HG03066 (cell line): Measurements from ENCODE around the gene FRMD6.

Experiments used
- ATAC-seq: cut with Tn5 transposase; IDR thresholded peaks from one replicate; pipeline ENCODE4 v1.9.1; 2021; ENCODE audit warnings: low read depth; ENCODE audit not compliant: unreplicated experiment

The FRMD6 gene

DNA sequence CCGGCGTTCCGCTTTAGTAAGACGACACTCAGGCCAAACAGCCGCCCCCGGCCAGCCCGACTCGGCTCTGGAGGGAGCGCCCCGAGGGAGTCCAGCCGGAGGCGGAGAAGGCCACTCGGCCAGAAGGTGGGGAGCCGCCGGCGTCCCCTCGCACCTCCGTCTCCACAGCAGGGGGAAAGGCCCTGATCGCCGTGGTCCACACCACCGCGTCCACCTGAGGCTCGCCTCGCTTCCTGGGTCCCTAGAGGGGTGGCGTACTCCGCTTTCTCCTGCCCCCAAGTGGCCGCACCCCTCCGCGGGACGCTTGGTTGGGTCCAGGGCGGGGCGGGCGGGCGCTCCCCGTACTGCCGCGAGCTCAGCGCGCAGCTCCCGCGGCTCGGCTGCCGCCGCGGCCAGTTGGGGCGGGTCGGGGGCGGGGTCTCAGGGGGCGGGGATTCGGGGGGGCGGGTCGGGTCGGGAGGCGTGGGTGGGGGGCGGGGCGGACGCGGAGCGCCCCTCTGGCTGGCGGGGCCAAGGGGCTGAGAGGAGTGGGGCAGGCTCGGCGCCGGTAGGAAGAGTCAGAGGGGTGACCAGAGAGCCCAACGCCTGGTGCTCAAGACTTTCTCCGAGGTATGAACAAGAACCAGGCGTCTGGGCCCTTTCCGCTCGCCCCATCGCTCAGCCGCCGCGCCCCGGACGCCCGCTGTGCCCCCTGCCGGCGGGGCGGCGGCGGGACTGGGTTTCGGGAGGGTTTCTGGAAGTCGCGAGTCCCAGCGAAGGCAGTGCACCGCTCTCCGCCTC lies at the start of gene FRMD6:
Gene FRMD6 (plus strand): TSS at position 523 of the 780 bp plus-strand sequence. CDS start 37,927 bp downstream, outside the sequence.
- ATAC-seq = peak; percentile 72

DNA sequence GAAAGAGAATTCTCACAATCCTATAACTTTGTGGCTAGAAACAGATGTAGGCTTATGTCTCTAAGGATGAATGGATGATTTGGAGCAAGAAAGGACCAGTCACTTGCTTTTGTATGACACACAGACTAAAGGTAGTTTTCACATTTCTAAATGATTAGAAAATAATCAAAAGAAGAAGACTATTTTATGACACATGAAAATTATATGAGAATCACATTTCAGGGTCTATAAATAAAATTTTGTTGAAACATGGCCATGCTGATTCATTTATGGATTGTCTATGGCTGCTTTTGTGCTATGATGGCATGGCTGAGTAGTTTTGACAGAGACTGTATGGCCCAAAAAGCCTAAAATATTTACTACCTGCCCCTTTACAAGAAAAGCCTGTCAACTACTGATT lies 49.4 kb upstream of the FRMD6 start:
- no peak for ATAC-seq

DNA sequence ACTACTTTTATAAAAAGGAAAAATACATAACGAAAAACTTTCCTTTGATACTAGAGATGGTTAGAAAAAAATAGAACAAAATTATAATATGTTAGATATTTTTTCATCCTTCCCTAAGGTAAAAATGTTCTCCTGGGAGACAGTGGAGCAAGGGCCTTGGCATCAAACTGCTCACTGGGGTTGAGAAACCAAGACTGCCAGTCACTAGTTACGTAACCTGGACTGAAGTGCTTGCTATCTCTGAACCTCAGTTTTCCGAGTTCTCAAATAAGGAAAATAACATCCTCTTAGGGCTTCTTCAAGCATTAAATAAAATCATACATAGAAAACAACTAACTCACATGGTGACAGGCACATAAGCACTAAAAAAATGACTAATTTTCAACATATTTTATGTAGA lies 48.2 kb upstream of the FRMD6 start:
- ATAC-seq = no peak

DNA sequence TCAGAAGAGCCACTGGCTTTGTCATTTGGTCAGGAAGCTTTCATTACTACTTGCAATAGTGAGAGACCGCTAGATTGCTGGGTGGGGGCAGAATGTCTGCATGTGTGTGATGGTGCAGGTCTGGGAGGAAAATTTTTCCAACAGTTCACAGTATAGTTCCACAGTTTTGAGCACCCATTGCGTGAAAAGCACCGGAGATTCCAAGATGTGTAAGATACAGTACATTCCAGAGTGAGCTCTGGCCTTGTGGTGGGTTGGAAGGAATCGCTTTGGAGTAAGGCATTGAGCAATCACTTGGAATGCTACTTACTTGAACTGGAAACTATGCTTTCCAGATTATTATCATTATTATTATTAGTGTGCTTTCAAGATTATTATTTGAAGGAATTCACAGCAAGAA lies 47.6 kb upstream of the FRMD6 start:
- no peak for ATAC-seq

DNA sequence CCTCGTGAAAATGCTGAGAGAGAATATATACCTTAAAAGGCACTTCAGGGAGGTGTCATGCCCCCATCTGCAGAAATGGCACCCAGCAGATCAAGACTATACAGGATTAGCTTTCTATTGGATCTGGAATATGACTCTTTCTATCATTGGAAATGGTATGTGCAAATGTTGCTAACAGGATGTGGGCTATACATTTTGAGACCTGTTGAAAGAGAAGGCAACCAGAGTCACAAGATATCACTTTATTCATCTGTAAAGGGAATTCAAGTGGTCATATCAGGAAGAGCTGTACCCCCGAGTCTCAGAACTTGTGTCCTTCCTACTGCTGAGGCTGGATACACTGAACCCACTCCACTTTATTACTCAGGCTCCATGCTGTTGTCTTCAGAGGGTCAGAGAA lies 46.1 kb upstream of the FRMD6 start:
- no peak for ATAC-seq

DNA sequence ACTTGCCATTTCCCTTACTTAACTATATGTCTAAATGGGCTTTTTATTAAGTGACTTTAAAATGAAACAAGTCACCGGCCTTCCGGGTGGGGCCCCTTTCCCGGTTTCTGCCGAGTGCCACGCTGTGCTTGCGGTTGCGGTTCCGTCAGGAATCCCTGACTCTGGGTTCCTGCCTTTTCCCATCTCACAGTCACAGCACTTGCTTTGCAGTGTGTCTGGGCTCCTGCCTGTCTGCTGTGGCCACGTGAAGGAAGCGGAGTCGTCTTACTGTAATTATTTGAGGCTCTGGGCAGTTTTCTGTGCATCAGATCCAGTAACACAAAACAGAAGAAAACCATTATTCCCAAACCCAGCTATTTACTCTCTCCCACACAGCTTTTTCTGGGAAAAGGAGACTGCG lies 44.0 kb upstream of the FRMD6 start:
- ATAC-seq = no peak

DNA sequence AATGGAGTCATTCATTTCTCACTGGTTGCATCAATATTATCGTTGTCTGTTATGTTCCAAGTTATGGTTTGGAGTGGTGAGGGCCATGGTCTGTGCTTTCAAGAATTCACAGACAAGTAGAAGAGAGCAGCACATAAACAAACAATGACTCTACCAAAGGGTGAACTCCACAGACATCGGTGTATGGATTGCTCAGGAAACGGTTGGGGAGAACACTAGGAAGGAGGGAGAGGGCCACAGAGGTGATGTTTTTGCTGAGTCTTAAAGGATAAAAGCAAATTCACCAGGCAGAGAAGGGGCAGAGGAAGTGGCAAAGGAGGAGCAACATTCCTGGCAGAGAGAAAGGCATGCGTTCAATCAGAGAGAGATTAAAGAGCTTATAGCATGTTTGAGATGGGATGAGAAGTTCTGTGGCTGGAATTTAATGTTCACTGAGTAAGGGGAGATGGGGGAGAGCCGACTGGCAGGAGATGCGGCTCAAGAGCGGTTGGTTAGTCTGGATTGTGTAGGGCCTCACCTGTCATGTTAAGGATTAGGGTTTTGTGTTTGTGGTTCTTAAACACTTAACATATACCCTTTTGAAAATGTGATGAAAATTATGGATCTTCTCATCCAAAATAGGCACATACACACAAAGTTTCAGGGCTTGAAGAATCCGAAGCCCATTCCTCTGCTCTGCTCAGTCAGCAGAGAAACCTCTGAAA lies 42.3 kb upstream of the FRMD6 start:
- ATAC-seq = no peak

DNA sequence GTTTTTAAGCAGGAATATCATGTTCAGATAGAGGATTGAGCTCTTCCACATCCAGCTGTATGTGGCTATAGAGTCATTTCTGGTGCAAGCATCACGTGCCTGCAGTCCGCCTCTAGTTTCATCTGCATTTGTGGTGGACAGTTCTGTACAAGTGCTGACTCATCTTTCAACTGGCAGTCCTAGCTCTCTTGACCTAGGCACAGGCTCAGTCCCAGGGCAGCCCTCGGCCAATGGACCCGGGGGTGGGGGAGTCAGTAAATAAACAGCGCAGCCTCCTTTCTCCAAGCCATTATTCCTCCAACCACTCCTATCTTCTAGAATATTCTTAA lies 41.8 kb upstream of the FRMD6 start:
- no peak for ATAC-seq

DNA sequence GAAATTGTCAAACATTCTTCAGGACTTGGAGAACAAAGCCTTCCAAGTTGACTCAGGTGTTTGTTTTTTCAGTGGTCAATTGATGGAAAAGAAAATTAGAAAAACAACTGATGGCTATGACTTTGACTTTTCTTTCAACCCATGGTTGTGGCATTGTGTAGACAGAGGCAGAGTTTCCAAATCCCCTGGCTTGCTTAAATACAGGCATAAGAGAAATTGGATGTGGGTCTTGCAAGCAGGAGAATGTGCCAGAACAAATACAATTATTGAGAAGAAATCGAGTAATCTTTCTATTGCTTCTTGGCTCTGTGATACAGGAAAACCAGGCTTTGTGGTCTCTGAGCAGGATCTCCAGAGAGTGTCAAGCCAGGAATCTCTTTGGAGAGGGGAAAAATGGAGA lies 40.9 kb upstream of the FRMD6 start:
- ATAC-seq = no peak

DNA sequence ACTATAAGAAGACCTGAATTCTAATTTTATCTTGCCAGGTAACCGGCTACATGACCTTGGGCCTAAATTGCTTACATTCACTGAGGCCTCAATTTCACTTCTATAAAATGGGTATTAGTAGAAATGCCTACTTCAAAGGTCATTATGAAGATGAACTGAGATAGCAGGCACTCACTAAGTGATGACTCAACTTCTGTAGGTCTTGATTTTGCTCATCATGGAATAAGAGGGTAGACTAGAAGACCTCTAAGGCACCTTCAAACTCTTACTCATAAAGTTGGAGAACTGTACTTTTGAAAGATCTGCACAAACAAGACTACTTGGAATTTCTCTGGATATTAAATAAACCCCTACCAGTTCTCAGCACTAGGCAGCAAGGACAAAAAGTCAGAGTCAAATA lies 39.3 kb upstream of the FRMD6 start:
- no peak for ATAC-seq

DNA sequence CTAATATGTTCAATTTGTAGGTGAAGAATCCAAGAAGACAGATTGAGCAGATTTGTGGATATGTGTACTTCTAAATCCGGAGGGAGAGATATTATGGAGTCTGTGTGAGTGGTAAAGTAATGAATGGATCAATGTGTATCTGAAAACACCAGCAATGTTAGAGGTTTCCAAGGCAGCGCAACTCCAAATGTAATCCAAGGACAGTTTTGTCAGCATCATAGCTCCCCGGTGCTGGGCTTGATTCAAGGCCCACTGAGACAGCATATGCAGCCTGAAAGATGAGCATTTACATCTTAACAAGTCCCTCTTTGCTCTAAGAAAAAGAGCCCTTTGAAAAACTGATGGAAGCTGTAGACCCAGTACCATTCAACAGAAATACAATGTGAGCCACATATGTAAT lies 38.3 kb upstream of the FRMD6 start:
- no peak for ATAC-seq

DNA sequence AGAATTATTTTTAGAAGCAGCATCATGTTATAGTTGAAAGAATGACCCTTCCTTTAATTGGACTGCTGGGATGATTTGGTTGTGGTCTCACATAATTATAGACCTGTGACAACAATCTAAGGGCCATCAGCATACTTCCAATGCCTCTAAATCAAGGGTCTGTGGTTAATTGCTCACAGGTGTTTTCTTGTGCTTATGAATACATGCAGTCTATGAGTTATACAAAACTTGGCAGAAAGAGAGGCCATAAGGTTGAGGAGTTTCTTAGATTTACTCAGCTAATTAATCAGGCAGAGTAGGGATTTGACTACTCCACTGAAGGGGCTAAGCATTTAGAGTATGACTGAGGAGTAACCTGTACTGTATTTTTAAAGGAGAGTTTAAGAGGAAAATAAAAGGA lies 37.0 kb upstream of the FRMD6 start:
- ATAC-seq = no peak

DNA sequence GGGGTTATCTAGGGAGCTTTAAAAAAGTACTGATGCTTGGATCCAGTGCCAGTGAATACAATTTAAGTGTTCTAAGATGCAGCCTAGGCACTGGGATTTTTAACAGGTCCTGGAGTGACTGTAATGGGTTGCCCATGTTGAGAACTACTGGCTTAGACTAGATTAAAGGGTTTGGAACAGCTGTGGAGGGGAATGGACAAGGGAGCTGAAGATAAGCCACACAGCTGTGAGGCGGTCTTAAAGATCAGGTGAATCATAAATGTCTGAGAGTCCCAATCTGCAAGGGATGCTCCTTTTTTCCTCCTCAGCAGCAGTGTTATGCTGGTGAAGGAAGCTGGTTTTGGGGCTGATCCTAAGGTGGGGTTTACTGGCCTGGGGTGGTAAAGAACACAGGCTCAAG lies 35.5 kb upstream of the FRMD6 start:
- ATAC-seq = no peak

DNA sequence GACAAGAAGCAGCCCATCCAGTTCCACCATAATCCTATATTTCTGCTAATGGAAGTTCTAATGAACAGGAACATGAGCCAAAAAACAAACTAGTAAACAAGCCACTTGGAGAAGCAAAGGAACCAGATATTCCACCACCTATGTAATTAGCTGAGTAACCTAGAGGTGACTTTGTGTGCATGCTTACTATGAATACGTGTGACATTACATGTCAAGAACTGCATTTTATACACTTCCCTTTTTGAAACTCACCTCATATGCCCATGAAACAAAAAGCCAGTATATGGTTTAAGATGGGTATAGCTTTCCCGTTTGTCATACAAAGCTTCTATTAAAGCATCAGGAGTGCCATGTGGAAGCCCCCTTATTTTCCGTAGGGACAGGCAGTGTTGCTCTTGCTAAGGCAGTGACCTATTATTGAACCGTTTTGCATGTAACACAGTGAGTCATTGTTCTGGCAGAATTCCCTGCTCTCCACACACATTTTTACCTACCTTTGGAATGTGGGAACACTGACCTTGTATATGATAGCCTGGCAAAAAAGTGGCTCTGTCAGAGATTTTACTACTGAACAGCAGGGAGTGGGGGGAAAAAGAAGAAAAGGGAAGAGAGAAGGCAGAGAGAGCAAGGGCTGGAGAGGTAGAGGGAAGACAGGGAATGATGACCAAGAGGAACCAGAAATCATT lies 34.8 kb upstream of the FRMD6 start:
- ATAC-seq = no peak

DNA sequence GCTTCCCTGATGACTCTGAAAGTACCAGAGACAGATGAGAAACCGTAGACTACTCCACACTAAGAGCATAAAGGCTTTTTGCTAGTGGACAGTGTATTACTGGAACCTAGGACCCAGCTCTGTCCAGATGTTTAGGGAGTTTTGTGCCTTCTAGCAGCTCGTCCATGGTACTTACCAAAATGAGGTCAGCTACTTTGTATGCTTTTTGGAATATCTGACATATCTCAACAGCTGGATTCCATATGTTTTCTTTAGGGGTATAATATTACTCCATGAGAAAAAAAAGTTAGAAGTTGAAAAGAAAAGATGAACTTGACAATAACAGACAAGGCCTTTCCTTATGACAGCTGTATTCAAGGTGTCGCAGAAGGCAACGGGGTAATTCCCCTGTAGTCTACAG lies 32.1 kb upstream of the FRMD6 start:
- ATAC-seq = no peak

DNA sequence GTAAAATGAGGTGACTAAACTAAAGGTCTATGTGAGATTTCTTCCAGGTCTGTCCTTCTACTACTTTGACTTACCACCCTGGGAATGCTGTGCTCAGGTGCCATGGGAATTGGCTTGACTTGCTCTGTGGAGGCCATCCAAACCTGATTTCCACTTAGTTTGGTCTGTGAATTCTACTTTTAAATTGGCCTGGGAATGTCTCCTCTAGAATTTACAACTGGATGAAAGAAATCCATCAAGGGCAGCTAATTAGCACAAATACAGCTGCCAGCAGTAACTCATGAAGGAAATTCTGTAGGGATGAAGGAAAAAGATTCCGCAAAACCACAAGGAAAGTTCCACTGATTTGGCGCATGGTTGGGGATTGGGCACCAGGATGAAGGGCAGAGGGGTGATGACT lies 31.7 kb upstream of the FRMD6 start:
- ATAC-seq = no peak

DNA sequence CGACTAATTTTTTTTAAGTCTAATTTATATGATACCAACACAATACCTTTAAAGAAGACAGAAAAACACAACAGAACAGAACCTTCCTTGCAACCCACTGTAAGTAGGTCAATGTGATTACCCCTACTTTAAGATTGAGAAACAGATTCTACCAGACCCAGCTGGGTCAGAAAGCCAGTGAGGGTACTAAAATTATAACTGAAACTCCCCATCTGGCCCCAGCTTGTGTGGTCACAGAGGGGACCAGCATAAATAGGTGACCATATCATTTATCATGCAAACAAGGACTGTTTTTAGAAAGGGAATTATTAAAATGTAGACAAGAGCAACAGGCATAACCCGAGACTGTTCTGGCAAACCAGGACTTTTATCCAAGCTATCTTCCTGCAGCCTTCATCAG lies 30.1 kb upstream of the FRMD6 start:
- ATAC-seq = no peak

DNA sequence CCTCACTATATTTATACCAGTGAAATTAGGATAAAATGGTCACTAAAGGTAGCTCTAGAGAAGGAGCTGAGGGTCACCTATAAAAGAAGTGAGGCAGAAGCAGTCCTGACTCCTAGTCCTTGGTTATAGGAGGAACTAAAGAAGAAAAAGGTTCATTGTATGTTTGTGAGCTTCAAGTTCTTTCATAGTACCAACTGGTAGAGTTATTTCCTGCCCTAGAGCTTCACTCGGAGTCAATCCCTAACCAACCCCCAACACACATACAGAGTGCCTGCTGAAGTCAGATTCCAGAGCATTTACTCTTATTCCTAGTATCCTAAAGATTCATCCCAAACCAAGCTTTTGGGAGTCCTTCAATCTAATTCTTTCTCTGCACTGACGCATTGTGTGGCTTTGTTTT lies 29.3 kb upstream of the FRMD6 start:
- ATAC-seq = no peak

DNA sequence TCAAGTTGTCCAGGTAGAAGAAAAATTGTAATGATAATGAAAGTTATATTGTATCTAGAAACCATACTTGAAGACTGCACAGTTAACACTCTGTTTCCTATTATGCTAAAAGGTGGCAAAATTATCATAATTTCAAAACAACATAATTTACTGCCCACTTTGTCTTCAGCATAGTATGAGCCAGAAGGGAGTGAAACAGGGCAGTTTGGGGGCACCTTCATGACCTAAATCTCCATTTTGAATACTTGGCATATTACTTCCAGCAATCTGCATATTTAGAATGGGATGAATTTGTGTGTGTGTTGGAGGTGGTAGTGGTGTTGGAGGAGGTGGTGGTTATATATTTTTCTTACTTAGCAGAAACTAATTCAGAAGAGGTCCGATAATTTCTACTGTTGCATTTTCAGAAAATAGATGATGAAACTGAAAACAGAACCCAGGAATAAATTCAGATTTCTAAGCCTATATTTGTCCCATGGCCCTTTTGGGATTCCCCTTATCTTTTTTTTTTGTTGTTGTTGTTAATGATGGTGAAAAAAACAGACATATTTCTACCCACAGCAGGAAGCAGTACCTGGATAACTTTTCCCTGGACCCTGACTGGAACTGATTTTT lies 26.6 kb upstream of the FRMD6 start:
- ATAC-seq = no peak

DNA sequence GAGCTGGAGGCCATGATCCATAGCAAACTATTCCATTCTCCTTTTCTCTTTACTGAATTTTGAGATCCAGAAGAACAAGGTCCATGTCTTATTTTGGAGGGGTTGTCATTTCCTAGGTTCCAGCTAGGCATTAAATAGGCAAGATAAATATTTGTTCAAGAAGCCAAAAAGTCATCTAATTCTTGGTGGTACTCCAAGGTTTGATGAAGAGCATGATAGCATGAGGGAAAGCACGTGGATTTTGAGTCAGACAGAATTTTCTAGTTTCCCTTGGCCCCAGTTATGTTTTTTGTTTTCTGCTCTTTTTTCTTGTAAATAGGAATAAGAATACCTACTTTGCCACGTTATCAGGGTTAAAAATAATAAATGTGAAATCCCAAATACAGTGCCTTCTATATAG lies 25.5 kb upstream of the FRMD6 start:
- ATAC-seq = no peak

DNA sequence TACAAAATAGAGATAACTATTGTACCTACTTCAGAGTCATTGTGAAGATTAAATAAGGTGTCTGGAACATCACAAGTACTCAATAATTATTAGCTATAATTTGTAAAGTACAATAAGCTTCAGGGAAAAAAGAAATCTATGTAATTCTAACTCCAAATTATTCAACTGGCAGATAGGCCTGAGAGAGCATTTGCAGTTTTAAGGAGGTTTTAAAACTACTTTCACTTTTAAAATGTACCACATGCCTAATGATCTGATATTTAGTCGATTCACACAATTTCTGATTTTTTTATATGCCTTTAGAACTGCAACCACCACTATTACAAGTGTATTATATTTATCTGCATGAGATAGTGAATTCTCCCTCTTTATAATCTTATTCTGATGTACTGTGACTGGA lies 24.9 kb upstream of the FRMD6 start:
- ATAC-seq = no peak
